Esophagus squamous epithelium (tissue), 4 donors: ENCODE results near the gene SCGB1D2.

ENCODE experiments used
- CTCF ChIP-seq, 6 experiments: fragments of 450-650 bp in 4 of 6; fragments of 200-600 bp in 2 of 6; sonication (generic) in 2 of 6; IDR thresholded peaks; one replicate each; pipeline ENCODE4 v1.5.1; 2016 to 2019; ENCODE audit warnings: antibody characterized with exemption in 6 of 6, mild to moderate bottlenecking in 4 of 6, moderate library complexity in 4 of 6
- POLR2A ChIP-seq, 4 donors: fragments of 450-650 bp; IDR thresholded peaks; one replicate each; pipeline ENCODE4 v1.6.1; 2017; ENCODE audit warnings: antibody characterized with exemption in 4 of 4, mild to moderate bottlenecking in 4 of 4, moderate library complexity in 3 of 4

- TF ChIP-seq CTCF (IDR thresholded peaks at IDR 0.05) (no peak), POLR2A (IDR thresholded peaks at IDR 0.05) (no peak)
Observed at GRCh38 chr11:62241095-62241494, 944 bp upstream of the SCGB1D2 start.
